GM15510 (cell line): ENCODE measurements around the gene UPK2.

Source experiments
- POLR2A ChIP-seq: IDR thresholded peaks from 3 replicates; pipeline ENCODE4 v1.6.1; 2011; ENCODE audit warnings: borderline replicate concordance; ENCODE audit not compliant: insufficient read length; ENCODE audit errors: extremely low read depth

UPK2 gene

GRCh38 chr11:118923721-118924587 is 32.1 kb upstream of the UPK2 start:
- no peak for TF ChIP-seq POLR2A

GRCh38 chr11:118924591-118925585 is 31.2 kb upstream of the UPK2 start:
- TF ChIP-seq POLR2A, result no peak

GRCh38 chr11:118927554-118928100 is 28.5 kb upstream of the UPK2 start:
- TF ChIP-seq POLR2A, result no peak

GRCh38 chr11:118928101-118928869 is 27.8 kb upstream of the UPK2 start:
- no peak for TF ChIP-seq POLR2A

GRCh38 chr11:118928870-118929500 is 27.1 kb upstream of the UPK2 start:
- TF ChIP-seq POLR2A, result no peak

- TF ChIP-seq POLR2A, result peak; percentile 17
These were observed 26.5 kb upstream of the UPK2 start for GRCh38 chr11:118929501-118930093.

- TF ChIP-seq POLR2A, result no peak
These were observed 25.9 kb upstream of the UPK2 start for GRCh38 chr11:118930094-118930712.

- no peak for TF ChIP-seq POLR2A
These were observed 24.5 kb upstream of the UPK2 start for GRCh38 chr11:118931571-118931970.

- TF ChIP-seq POLR2A, result no peak
These were observed 22.6 kb upstream of the UPK2 start for GRCh38 chr11:118933486-118933885.

GRCh38 chr11:118935376-118935775 is 20.7 kb upstream of the UPK2 start:
- TF ChIP-seq POLR2A, result no peak

- no peak for TF ChIP-seq POLR2A
These were observed 17.4 kb upstream of the UPK2 start for GRCh38 chr11:118938491-118939403.

GRCh38 chr11:118939404-118939915 is 16.6 kb upstream of the UPK2 start:
- no peak for TF ChIP-seq POLR2A

GRCh38 chr11:118939953-118940598 is 16.0 kb upstream of the UPK2 start:
- no peak for TF ChIP-seq POLR2A
